ENCODE results near the gene HIVEP3.
"Not testable (repeated sequence)": the region's sequence is repeated elsewhere in the genome, so short reads cannot be mapped to it uniquely, and the experiment has no call there.

The HIVEP3 gene

DNA sequence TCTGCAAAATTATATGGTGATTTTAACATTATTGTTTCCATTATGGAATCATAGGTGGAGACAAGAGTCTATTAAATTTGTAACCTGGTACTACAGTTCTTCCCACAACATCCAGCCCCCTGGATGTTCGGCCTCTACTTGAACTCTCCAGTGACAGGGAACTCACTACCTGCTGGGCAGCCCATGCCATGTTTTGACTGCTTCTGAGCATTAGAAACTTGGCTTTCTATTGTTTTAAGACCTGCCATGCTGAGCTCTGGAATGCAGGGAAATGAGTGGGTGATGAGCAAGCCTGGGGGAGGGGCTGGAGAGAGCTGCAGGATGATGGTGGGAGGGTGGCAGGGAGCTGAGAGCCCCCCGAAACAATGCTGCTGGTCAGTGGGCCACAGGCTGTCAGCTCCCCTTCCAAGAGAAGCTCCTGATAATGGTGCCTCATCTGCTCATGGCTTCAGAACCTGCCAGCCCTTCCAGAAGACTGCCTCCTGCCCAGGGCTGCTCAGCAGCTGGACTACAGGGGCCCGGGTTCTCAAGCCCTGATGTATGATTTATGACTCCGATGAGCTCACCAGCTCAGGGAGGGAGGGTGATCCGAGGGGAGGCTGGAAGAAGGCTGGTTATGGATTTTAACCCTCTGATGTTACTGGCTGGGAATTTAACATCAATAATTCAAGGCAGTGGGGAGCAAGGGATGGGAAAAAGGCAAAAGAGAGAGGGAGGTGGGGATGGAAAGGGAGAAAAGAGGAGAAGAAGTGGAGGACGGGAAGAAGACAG, 205.0 kb downstream of the HIVEP3 start:
- DNase-seq (ENCODE audit: low read depth in 3 of 3): no peak

GRCh38 chr1:41713141-41713540, 205.6 kb downstream of the HIVEP3 start:
- no peak for DNase-seq (ENCODE audit: low read depth in 3 of 3)

DNA sequence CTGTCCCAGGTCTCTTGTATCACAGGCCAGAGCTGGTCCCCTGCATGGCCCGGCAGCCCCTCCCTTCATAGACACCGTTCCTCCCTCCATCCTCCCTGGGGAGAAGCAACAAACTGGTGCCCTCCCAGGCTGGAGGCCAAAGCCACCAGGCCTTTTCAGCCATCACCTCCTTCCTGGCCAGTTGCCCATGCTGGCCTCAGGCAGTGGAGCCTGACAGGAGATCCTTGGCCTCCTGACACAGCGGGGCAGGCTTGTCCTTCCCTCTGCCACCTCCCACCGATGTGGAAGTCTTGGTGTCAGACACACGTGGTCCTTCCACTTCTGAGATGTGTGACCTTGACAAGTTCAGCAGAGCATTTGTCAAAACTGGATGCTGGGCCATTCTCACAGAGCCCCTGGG, 206.0 kb downstream of the HIVEP3 start:
- no peak for DNase-seq (ENCODE audit: low read depth in 3 of 3)

- DNase-seq (ENCODE audit: low read depth in 3 of 3): no peak
Observed at GRCh38 chr1:41712081-41712480, 206.6 kb downstream of the HIVEP3 start.

- no peak for DNase-seq (ENCODE audit: low read depth in 3 of 3)
Observed at GRCh38 chr1:41711581-41711980, 207.1 kb downstream of the HIVEP3 start.

- no peak for DNase-seq (ENCODE audit: low read depth in 3 of 3)
Observed at GRCh38 chr1:41710980-41711379, 207.7 kb downstream of the HIVEP3 start.

DNA sequence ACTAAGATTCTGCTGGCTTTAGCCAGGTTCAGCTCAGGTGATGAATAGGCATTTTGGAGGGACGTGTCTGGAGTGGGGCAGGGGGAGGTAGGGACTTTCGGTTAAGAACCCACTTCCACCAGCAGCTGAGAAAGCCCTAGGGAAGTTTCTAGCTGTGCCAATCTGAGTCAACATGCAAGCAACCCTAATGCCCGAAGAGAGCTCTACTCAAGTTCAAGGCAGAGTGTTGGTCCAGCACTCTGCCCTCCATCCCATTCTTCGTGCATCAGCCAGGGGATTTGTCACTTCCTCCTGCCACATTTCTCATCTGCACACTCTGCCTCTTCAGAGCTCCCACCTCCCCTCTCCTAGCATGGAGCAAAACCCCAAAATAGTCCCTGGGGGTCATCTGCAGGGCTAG, 208.8 kb downstream of the HIVEP3 start:
- DNase-seq (ENCODE audit: low read depth in 3 of 3): no peak

- DNase-seq (ENCODE audit: low read depth in 3 of 3): no peak
Observed at GRCh38 chr1:41709331-41709730, 209.4 kb downstream of the HIVEP3 start.

DNA sequence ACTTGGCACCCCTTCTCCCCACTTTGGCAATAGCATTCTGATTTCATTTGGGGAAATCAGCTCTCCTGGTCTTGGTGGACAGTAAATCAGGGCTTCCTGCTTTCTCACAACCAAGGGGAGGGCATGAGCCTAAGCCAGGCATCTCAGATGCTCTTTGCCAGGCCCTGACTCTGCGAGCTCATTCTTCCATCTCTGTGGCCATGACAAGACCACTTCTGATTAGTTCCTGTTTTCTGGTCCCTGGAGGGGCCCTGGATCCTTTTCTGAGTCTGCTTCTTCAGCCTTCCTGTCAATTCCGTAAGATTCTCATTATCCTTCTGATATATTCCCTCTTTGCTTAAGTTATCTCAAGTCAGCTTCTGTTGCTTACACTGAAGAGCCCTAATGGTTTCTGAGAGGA, 210.4 kb downstream of the HIVEP3 start:
- DNase-seq (ENCODE audit: low read depth in 3 of 3): no peak

- no peak for DNase-seq (ENCODE audit: low read depth in 3 of 3)
Observed at GRCh38 chr1:41707793-41708192, 210.9 kb downstream of the HIVEP3 start.

DNA sequence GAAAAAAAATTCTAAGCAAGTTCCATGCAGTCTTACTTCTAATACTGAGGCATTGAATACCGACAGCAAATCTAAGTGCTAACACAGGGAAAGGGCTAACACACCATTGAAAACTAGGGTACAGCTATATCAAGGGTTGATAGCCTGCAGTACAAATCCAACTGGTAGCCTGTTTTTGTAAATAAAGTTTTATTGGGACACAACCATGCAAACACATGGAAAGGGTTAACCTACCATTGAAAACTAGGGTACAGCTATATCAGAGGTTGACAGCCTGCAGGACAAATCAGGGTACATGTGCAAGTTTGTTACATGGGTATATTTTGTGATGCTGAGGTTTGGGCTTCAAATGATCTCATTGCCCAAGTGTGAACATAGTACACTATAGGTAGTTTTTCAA, 212.9 kb downstream of the HIVEP3 start:
- DNase-seq (ENCODE audit: low read depth in 3 of 3): no peak

- no peak for DNase-seq (ENCODE audit: low read depth in 3 of 3)
Observed at GRCh38 chr1:41704196-41704595, 214.5 kb downstream of the HIVEP3 start.

- DNase-seq (ENCODE audit: low read depth in 3 of 3): no peak
Observed at GRCh38 chr1:41702771-41703170, 216.0 kb downstream of the HIVEP3 start.

GRCh38 chr1:41700986-41701535, 217.7 kb downstream of the HIVEP3 start:
- DNase-seq (ENCODE audit: low read depth in 3 of 3): no peak

DNA sequence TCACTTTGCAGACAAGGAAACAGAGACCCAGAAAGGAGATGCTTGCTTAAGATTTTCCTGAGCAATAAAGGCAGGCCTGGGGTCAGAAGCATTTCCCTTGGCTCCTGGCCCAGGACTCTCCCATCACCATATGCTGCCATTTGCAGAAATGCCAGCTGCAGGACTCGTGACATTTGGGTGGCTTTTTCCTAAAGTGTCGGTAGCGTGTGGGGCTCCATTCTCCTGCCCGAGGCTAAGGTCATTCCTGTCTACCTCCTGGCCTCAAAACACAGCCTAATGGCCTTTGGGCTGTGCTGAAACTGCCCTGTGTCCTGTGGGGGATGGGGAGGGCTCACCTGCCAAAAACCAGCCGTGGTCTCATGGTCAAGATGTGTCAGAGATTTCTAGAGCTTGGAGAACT, 218.1 kb downstream of the HIVEP3 start:
- DNase-seq (ENCODE audit: low read depth in 3 of 3): no peak

GRCh38 chr1:41699861-41700248, 218.9 kb downstream of the HIVEP3 start:
- no peak for DNase-seq (ENCODE audit: low read depth in 3 of 3)

- no peak for DNase-seq (ENCODE audit: low read depth in 3 of 3)
Observed at GRCh38 chr1:41698916-41699860, 219.5 kb downstream of the HIVEP3 start.

- no peak for DNase-seq (ENCODE audit: low read depth in 3 of 3)
Observed at GRCh38 chr1:41696381-41696780, 222.3 kb downstream of the HIVEP3 start.

- no peak for DNase-seq (ENCODE audit: low read depth in 3 of 3)
Observed at GRCh38 chr1:41695118-41695745, 223.5 kb downstream of the HIVEP3 start.

DNA sequence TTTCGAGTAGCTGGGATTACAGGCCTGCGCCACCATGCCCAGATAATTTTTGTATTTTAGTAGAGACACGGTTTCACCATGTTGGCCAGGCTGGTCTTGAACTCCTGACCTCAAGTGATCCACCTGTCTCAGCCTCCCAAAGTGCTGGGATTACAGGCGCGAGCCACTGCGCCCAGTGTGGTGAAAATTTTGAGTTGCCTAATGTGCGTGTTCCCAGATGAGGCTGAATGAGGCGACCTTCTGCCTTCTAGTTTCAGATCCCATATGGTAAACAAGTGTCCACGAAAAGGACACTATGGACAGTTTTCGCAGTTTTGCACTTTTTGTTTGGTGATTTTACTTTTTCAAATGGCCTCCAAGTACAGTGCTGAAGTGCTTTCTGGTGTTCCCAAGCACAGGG, 226.8 kb downstream of the HIVEP3 start:
- not testable (repeated sequence) for DNase-seq (ENCODE audit: low read depth in 3 of 3)

DNA sequence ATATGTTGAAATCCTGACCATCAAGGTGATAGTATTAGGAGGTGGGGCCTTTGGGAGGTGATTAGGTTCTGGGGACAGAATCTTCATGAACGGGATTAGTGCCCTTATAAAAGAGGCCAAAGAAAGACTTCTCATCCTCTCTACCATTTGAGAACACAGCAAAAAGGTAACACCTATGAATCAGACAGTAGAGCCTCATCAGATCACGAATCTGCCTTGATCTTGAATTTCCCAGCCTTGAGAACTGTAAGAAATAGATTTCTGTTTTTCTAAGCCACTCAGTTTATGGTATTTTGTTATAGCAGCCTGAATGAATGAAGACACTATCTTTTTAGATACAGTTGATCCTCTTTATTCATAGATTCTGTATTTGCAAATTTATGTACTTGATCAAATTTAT, 227.3 kb downstream of the HIVEP3 start:
- DNase-seq (ENCODE audit: low read depth in 3 of 3): no peak

DNA sequence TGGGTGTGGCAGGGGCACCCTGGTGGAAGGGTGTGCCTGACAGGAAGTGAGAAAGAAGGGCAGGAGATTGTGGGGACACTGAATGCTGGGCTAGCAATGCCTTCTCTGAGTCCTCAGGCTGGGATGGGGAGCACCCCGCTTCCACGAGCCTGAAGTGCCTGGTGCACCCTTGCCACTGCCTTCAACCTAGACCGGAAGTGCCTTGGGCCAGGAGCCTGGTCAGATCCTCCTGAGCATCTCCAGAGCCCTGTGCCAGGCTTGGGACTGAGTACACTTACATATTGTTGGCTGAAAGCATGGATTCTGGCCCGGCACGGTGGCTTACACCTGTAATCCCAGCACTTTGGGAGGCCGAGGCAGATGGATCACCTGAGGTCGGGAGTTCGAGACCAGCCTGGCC, 228.4 kb downstream of the HIVEP3 start:
- DNase-seq (ENCODE audit: low read depth in 3 of 3): no peak
